NT2/D1 (cell line): ENCODE results near the gene BAZ1B.

Experiments
- SUZ12 ChIP-seq: IDR thresholded peaks from 2 replicates; pipeline ENCODE4 v1.6.1; 2011; ENCODE audit not compliant: insufficient read length, insufficient read depth; ENCODE audit errors: extremely low read depth
- YY1 ChIP-seq: IDR thresholded peaks from 2 replicates; pipeline ENCODE4 v1.6.1; 2011; ENCODE audit not compliant: insufficient read length, insufficient read depth
- ZNF274 ChIP-seq: IDR thresholded peaks from 2 replicates; pipeline ENCODE4 v1.6.1; 2011; ENCODE audit warnings: mild to moderate bottlenecking, low read depth, low read length

- no peak for TF ChIP-seq SUZ12
- no peak for TF ChIP-seq YY1
- TF ChIP-seq ZNF274, result no peak
Observed at GRCh38 chr7:73429215-73429614, 92.9 kb downstream of the BAZ1B start.
